MM.1S (cell line): ENCODE measurements around the gene RBM28.

Experiments used
- CTCF ChIP-seq: fragments of 300-600 bp; sonication (generic); IDR thresholded peaks from 2 replicates; pipeline ENCODE4 v1.5.1; 2016; ENCODE audit warnings: antibody characterized with exemption, low read length, mixed read lengths
- EZH2 ChIP-seq: fragments of 300-600 bp; sonication (generic); optimal IDR thresholded peaks from 2 replicates; pipeline ENCODE3; 2017; ENCODE audit warnings: low read depth, mild to moderate bottlenecking, antibody characterized with exemption, low read length, mixed read lengths

GRCh38 chr7:128376077-128376476, 32.4 kb upstream of the RBM28 start:
- TF ChIP-seq CTCF, result no peak
- no peak for TF ChIP-seq EZH2
